ENCODE measurements around the gene SMTNL1.

The SMTNL1 gene

GRCh38 chr11:57596266-57596885, 59.0 kb downstream of the SMTNL1 start:
- no peak for FAIRE-seq

GRCh38 chr11:57597461-57597915, 60.1 kb downstream of the SMTNL1 start, which contains the start of gene SERPING1:
Gene SERPING1 (plus strand): TSS chr11:57597685. CDS start chr11:57598271, 586 bp downstream.
- FAIRE-seq, result no peak

DNA sequence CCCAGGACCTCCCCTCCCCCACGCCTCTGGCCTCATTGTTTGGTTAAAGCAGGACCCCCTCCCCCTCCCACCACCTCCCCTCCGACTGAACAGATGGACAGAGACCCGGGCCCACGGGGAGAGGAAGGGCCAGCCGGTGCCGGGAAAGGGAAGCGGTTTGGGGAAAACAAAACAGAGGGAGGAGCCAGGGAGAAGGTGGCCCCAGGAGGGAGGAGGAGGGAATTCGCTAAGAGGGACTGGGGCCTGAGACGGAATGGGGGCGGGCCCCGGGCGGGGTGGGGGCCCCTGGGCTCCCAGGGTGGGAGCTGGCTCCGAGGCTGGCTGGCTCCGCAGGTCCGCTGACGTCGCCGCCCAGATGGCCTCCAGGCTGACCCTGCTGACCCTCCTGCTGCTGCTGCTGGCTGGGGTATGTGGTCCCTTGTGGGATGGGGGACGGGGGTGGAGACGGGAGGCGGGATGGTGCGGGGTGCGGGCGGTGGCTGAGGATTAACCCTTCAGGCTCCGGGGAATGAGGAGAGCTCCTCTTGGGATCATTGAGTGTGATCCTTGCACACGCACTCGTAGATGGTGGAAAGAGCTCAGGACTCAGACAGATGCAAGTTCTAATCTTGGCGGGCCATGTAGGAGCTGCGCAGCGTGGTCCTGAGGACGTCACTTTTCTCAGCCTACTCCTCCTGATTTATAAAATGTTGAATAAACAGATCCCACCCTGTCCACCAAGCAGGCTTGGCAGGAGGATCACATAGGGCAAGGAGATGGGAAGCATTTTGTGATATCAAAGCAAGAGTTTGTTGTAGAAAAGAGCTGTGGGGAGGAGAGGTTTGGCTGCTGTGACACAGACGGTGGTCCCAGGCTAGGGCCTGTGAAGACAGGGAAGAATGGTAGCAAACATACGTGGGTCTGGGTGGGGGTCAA, 60.8 kb downstream of the SMTNL1 start:
- no peak for FAIRE-seq

DNA sequence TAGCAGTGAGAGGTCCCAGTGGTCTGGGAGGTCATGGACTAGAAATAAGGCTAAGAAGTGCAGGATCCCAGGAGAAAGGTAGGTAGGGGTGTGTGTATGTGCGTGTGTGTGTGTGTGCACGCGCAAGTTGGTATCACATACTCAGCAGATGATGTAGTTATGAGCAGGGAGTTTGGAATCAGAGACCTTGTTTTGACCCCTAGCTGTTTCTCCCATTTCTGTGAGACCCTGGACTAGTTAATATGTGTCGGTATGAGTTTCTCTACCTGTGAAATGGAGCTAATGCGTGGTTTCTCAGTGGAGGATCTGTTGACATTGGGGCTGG, 61.4 kb downstream of the SMTNL1 start:
- FAIRE-seq, result no peak

- no peak for FAIRE-seq
These were observed 62.0 kb downstream of the SMTNL1 start for GRCh38 chr11:57599381-57599780.
